IMR-90 (cell line): ENCODE measurements around the gene SLX4. TPM values are rescaled to one million over a fixed set of nuclear protein-coding genes. Genes with fewer than 3 reads are reported as not detected.

ENCODE experiments used
- ATAC-seq: fragments of 200-7000 bp; cut with Tn5 transposase; 2 replicates; pipeline ENCODE4 v1.9.1; 2020; ENCODE audit warnings: low read depth, mild to moderate bottlenecking, moderate library complexity
- BruUV-seq: library from RNA; stranded (reverse); fragments of 400-500 nt; replicated peaks from 2 replicates; lab custom pipeline; 2021; lab: Mats Ljungman, UMichigan
- CTCF ChIA-PET: fragments of 300-600 bp; formaldehyde crosslinking; extraction: SDS; loops from one replicate; lab custom pipeline; 2021; ENCODE audit warnings: antibody characterized with exemption; lab: Yijun Ruan, JAX
- POLR2A ChIA-PET: fragments of 300-600 bp; sonication (Branson Sonifier 250); formaldehyde crosslinking; loops from one replicate; lab custom pipeline; 2022; ENCODE audit warnings: antibody characterized with exemption; ENCODE audit not compliant: unreplicated experiment; lab: Charles Lee
- DNase-seq: peaks from one replicate; pipeline ENCODE4 v3.0.0; 2013
- H2AFZ ChIP-seq: replicated peaks from 2 replicates; pipeline ENCODE3; 2013; ENCODE audit warnings: low read length, mild to moderate bottlenecking; ENCODE audit not compliant: poor library complexity
- H2AK5ac ChIP-seq: 2 replicates; pipeline ENCODE4 v1.6.1; 2013; ENCODE audit warnings: low read depth, low read length, inconsistent platforms
- H2AK9ac ChIP-seq: replicated peaks from 2 replicates; pipeline ENCODE3; 2013; ENCODE audit warnings: mild to moderate bottlenecking, low read depth, low read length, moderate library complexity; ENCODE audit not compliant: poor library complexity
- H2BK120ac ChIP-seq: 2 replicates; pipeline ENCODE4 v1.6.1; 2013; ENCODE audit warnings: low read depth, low read length, inconsistent platforms
- H2BK15ac ChIP-seq: 3 replicates; pipeline ENCODE4 v1.6.1; 2013; ENCODE audit warnings: low read depth, low read length, inconsistent platforms
- H2BK20ac ChIP-seq: 2 replicates; pipeline ENCODE4 v1.6.1; 2013; ENCODE audit warnings: low read depth, mild to moderate bottlenecking, inconsistent platforms, low read length, moderate library complexity
- H2BK5ac ChIP-seq: 2 replicates; pipeline ENCODE4 v1.6.1; 2013; ENCODE audit warnings: mild to moderate bottlenecking, low read depth, low read length, inconsistent platforms; ENCODE audit not compliant: poor library complexity, severe bottlenecking
- H3K14ac ChIP-seq: replicated peaks from 2 replicates; pipeline ENCODE4 v1.6.1; 2013; ENCODE audit warnings: low read depth, low read length, inconsistent platforms
- H3K18ac ChIP-seq: 2 replicates; pipeline ENCODE4 v1.6.1; 2013; ENCODE audit warnings: low read depth, low read length, control low read depth
- H3K23ac ChIP-seq: 2 replicates; pipeline ENCODE4 v1.6.1; 2013; ENCODE audit warnings: low read depth, low read length, inconsistent platforms
- H3K27ac ChIP-seq: 2 replicates; pipeline ENCODE4 v1.5.1; 2013; ENCODE audit warnings: mild to moderate bottlenecking, control low read depth, low read length; ENCODE audit not compliant: insufficient read depth
- H3K27me3 ChIP-seq: 2 replicates; pipeline ENCODE4 v1.6.1; 2013; ENCODE audit warnings: low read length; ENCODE audit not compliant: control insufficient read depth, insufficient read depth
- H3K36me3 ChIP-seq: 2 replicates; pipeline ENCODE4 v1.6.1; 2013; ENCODE audit warnings: low read length, mixed read lengths; ENCODE audit not compliant: control insufficient read depth, insufficient read depth
- H3K4ac ChIP-seq: 2 replicates; pipeline ENCODE4 v1.6.1; 2013; ENCODE audit warnings: low read depth, low read length, inconsistent platforms
- H3K4me1 ChIP-seq: 2 replicates; pipeline ENCODE4 v1.6.1; 2013; ENCODE audit warnings: low read length, mixed read lengths; ENCODE audit not compliant: control insufficient read depth, insufficient read depth
- H3K4me2 ChIP-seq: 2 replicates; pipeline ENCODE4 v1.6.1; 2013; ENCODE audit warnings: low read depth, mild to moderate bottlenecking, control low read depth, low read length, moderate library complexity
- H3K4me3 ChIP-seq: 2 replicates; pipeline ENCODE4 v1.5.1; 2013; ENCODE audit warnings: low read depth, mild to moderate bottlenecking, control low read depth, low read length, moderate library complexity; ENCODE audit not compliant: insufficient read depth
- H3K56ac ChIP-seq: 2 replicates; pipeline ENCODE4 v1.6.1; 2013; ENCODE audit warnings: low read length, inconsistent platforms; ENCODE audit not compliant: insufficient read depth; ENCODE audit errors: extremely low read depth
- H3K79me1 ChIP-seq, 2 experiments: 2 replicates each; pipeline ENCODE4 v1.6.1; 2013; ENCODE audit warnings: low read length in 2 of 2, inconsistent platforms in 1 of 2, low read depth in 1 of 2
- H3K9ac ChIP-seq: 2 replicates; pipeline ENCODE4 v1.6.1; 2013; ENCODE audit warnings: low read depth, low read length, control low read depth
- H3K9me1 ChIP-seq: 2 replicates; pipeline ENCODE4 v1.6.1; 2013; ENCODE audit warnings: low read length, inconsistent platforms; ENCODE audit not compliant: insufficient read depth
- H3K9me3 ChIP-seq: 2 replicates; pipeline ENCODE4 v1.6.1; 2013; ENCODE audit warnings: low read length; ENCODE audit not compliant: control insufficient read depth, insufficient read depth
- H4K20me1 ChIP-seq: 2 replicates; pipeline ENCODE4 v1.6.1; 2013; ENCODE audit warnings: low read length, inconsistent platforms; ENCODE audit not compliant: insufficient read depth
- H4K5ac ChIP-seq: 2 replicates; pipeline ENCODE4 v1.6.1; 2013; ENCODE audit warnings: mild to moderate bottlenecking, low read depth, low read length, control low read depth
- H4K8ac ChIP-seq, 2 experiments: 2 replicates each; pipeline ENCODE4 v1.6.1; 2013; ENCODE audit warnings: low read depth in 2 of 2, low read length in 2 of 2, control low read depth in 1 of 2, inconsistent platforms in 1 of 2
- H4K91ac ChIP-seq: 2 replicates; pipeline ENCODE4 v1.6.1; 2013; ENCODE audit warnings: low read depth, low read length, inconsistent platforms; ENCODE audit not compliant: insufficient read depth
- CEBPB ChIP-seq: IDR thresholded peaks from 2 replicates; pipeline ENCODE4 v1.6.1; 2012; ENCODE audit warnings: low read depth, low read length, improper control_type of control experiment
- FOS ChIP-seq: fragments of 150-350 bp; IDR thresholded peaks from 2 replicates; pipeline ENCODE4 v1.6.1; 2016; ENCODE audit warnings: low read depth, low read length
- MAFK ChIP-seq: IDR thresholded peaks from 2 replicates; pipeline ENCODE4 v1.6.1; 2012; ENCODE audit warnings: low read depth, low read length, improper control_type of control experiment
- MAZ ChIP-seq: IDR thresholded peaks from 2 replicates; pipeline ENCODE4 v1.6.1; 2012; ENCODE audit warnings: low read depth, mild to moderate bottlenecking, low read length, improper control_type of control experiment, moderate library complexity, borderline replicate concordance
- NFE2L2 ChIP-seq: fragments of 150-350 bp; IDR thresholded peaks from 2 replicates; pipeline ENCODE4 v1.6.1; 2016; ENCODE audit warnings: low read depth, mild to moderate bottlenecking, low read length
- POLR2A ChIP-seq: IDR thresholded peaks from 2 replicates; pipeline ENCODE4 v1.6.1; 2012; ENCODE audit warnings: mild to moderate bottlenecking, low read depth, low read length
- WGBS, 2 experiments: methylation state at CpG; one replicate each; pipeline versions ENCODE4 v1.1.5 to v1.1.7; 2013; ENCODE audit warnings: missing lambda C conversion rate in 2 of 2; ENCODE audit not compliant: insufficient read length in 1 of 2; ENCODE audit errors: extremely low coverage in 2 of 2; 5-methylcytosine and 5-hydroxymethylcytosine counted together
- dilution Hi-C: fragments of 300-500 bp; cut with HindIII; formaldehyde crosslinking; loops from one replicate; pipeline ENCODE4 v1.14.3; 2018; ENCODE audit warnings: low sequenced_read_pairs; ENCODE audit not compliant: unreplicated experiment
- in situ Hi-C: fragments of 300-500 bp; cut with MboI; formaldehyde crosslinking; loops from 3 replicates; pipeline ENCODE4 v1.14.3; 2019; ENCODE audit warnings: low sequenced_read_pairs, inconsistent platforms, mixed read lengths
- intact Hi-C: fragments of 100-400 bp; cut with micrococcal nuclease; formaldehyde crosslinking; loops from 2 replicates; pipeline ENCODE4 v1.10.0; 2022
- polyA plus RNA-seq, 3 experiments: library from polyadenylated mRNA; depleted of rRNA; stranded (reverse); fragments of >200 nt; gene quantifications; 2 replicates each; pipeline ENCODE4 v1.2.3, GENCODE V29; 2012; ENCODE audit warnings: low replicate concordance in 1 of 3
- total RNA-seq: library from RNA; depleted of rRNA; stranded (reverse); fragments of >200 nt; gene quantifications from 2 replicates; pipeline ENCODE4 v1.2.3, GENCODE V29; 2012
- TF ChIP-seq, protein P1 (sequence below): fragments of 150-350 bp; IDR thresholded peaks from 2 replicates; pipeline ENCODE4 v1.6.1; 2017; ENCODE audit warnings: mild to moderate bottlenecking, antibody characterized with exemption, low read length, low read depth
- TF ChIP-seq, protein P2 (sequence below): conservative IDR thresholded peaks from 2 replicates; pipeline ENCODE4 v1.5.1; 2012; ENCODE audit warnings: mild to moderate bottlenecking, low read depth, low read length, improper control_type of control experiment
- TF ChIP-seq, protein P3 (sequence below): fragments of 150-350 bp; IDR thresholded peaks from 2 replicates; pipeline ENCODE4 v1.6.1; 2016; ENCODE audit warnings: low read depth, mild to moderate bottlenecking, low read length, moderate library complexity, borderline replicate concordance

The SLX4 gene
- total and polyA plus RNA-seq, 2 of the 4 experiments (the other 2 are of a cell fraction): 1.3 to 3.1 TPM

GRCh38 chr16:3607634-3608033 is 3.8 kb downstream of the SLX4 start:
- DNase-seq (no peak), ATAC-seq (no peak)
- Histone ChIP-seq H2AK5ac (no peak overlapping the region), H3K14ac (no peak overlapping the region), H3K23ac (no peak overlapping the region), H3K9ac (no peak overlapping the region), H4K5ac (no peak overlapping the region), H4K91ac (no peak overlapping the region), H2AK9ac (no peak overlapping the region), H3K27ac (no peak overlapping the region), H2AFZ (no peak overlapping the region), H4K20me1 (no peaks in the 10 kb centered on the region), H2BK20ac (no peak overlapping the region), H3K18ac (no peak overlapping the region), H3K9me3 (no peaks in the 10 kb centered on the region), H3K56ac (no peak overlapping the region), H3K9me1 (peaks cover 8% of the 10 kb centered on the region), H2BK5ac (no peak overlapping the region), H3K4me3 (no peak overlapping the region), H3K4me2 (no peak overlapping the region), H3K4me1 (peaks cover 5% of the 10 kb centered on the region), H4K8ac (no peak overlapping the region), H3K4ac (no peak overlapping the region), H2BK120ac (no peak overlapping the region), H2BK15ac (no peak overlapping the region), H3K27me3 (no peaks in the 10 kb centered on the region), H3K79me1 (peaks cover 21 to 32% of the 10 kb centered on the region in 2 experiments), H3K36me3 (peaks cover 12% of the 10 kb centered on the region; the same call in 1 of the 2 replicates)
- no TSS peak for BruUV-seq
- intact Hi-C loops: loop anchor here (2.0 kb wide), 1 partner anchor 81 kb away; no protein-coding TSS in a partner anchor
- in situ Hi-C loops: no loop called here
- ChIA-PET CTCF (no interaction called here), POLR2A (no interaction called here)
- dilution Hi-C loops: no loop called here
- no CpG with 5 or more reads among the region's 2 CpGs for WGBS, 2 experiments
- TF ChIP-seq MAFK (no peak), CEBPB (no peak), FOS (no peak), MAZ (no peak), POLR2A (no peak), NFE2L2 (no peak)
- TF ChIP-seq, protein P1, sequence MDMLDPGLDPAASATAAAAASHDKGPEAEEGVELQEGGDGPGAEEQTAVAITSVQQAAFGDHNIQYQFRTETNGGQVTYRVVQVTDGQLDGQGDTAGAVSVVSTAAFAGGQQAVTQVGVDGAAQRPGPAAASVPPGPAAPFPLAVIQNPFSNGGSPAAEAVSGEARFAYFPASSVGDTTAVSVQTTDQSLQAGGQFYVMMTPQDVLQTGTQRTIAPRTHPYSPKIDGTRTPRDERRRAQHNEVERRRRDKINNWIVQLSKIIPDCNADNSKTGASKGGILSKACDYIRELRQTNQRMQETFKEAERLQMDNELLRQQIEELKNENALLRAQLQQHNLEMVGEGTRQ: no peak
- TF ChIP-seq, protein P2, sequence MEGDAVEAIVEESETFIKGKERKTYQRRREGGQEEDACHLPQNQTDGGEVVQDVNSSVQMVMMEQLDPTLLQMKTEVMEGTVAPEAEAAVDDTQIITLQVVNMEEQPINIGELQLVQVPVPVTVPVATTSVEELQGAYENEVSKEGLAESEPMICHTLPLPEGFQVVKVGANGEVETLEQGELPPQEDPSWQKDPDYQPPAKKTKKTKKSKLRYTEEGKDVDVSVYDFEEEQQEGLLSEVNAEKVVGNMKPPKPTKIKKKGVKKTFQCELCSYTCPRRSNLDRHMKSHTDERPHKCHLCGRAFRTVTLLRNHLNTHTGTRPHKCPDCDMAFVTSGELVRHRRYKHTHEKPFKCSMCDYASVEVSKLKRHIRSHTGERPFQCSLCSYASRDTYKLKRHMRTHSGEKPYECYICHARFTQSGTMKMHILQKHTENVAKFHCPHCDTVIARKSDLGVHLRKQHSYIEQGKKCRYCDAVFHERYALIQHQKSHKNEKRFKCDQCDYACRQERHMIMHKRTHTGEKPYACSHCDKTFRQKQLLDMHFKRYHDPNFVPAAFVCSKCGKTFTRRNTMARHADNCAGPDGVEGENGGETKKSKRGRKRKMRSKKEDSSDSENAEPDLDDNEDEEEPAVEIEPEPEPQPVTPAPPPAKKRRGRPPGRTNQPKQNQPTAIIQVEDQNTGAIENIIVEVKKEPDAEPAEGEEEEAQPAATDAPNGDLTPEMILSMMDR: no peak
- TF ChIP-seq, protein P3, sequence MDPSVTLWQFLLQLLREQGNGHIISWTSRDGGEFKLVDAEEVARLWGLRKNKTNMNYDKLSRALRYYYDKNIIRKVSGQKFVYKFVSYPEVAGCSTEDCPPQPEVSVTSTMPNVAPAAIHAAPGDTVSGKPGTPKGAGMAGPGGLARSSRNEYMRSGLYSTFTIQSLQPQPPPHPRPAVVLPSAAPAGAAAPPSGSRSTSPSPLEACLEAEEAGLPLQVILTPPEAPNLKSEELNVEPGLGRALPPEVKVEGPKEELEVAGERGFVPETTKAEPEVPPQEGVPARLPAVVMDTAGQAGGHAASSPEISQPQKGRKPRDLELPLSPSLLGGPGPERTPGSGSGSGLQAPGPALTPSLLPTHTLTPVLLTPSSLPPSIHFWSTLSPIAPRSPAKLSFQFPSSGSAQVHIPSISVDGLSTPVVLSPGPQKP: no peak
